ENCODE results near the gene NELFB. TPM values are rescaled to one million over a fixed set of nuclear protein-coding genes. Genes with fewer than 3 reads are reported as not detected.

NELFB gene
- total RNA-seq, 1 experiment from 2014 or later, result 71.7 TPM

- H3K23me2 ChIP-seq (ENCODE audit: insufficient read length, low read depth, low read length, poor library complexity, severe bottlenecking), result no peaks in the 10 kb centered on the region
- WGBS (ENCODE audit: extremely low coverage, insufficient read length, low lambda C conversion rate), result no CpG with 5 or more reads among the region's 17 CpGs
- H3K4me2 ChIP-seq (ENCODE audit: insufficient read depth, insufficient read length, low read length), result no peak overlapping the region
- no peaks in the 10 kb centered on the region for H3K79me1 ChIP-seq (ENCODE audit: insufficient read depth, low read depth, low read length, poor library complexity, severe bottlenecking)
- no peaks in the 10 kb centered on the region for H4K20me1 ChIP-seq (ENCODE audit: control insufficient read depth, insufficient read depth, insufficient read length)
- H3K79me2 ChIP-seq (ENCODE audit: insufficient read depth, low read length), result no peaks in the 10 kb centered on the region
- H4K8ac ChIP-seq (replicated peaks; ENCODE audit: insufficient read length, low read depth, low read length), result no peak overlapping the region
- H3K27ac ChIP-seq (ENCODE audit: insufficient read length, low read depth, low read length), result no peak overlapping the region
- no peak overlapping the region for H2BK12ac ChIP-seq (ENCODE audit: insufficient read length, low read depth, low read length)
- H2BK20ac ChIP-seq (ENCODE audit: low read depth, low read length, poor library complexity, severe bottlenecking), result no peak overlapping the region
- H3K9ac ChIP-seq (ENCODE audit: extremely low read depth, insufficient read length, low read length), result no peak overlapping the region
- no peak overlapping the region for H2AFZ ChIP-seq (ENCODE audit: low read length)
- DNase-seq, result no peak
- H3T11ph ChIP-seq (ENCODE audit: low read length), result no peak overlapping the region
- no peak for TF ChIP-seq CTCF (conservative IDR thresholded peaks at IDR 0.05)
- no peak overlapping the region for H3K4ac ChIP-seq (ENCODE audit: low read depth, low read length)
- H3K4me3 Mint-ChIP-seq, result no peak overlapping the region
- H4K5ac ChIP-seq (ENCODE audit: insufficient read length, low read depth, low read length), result no peak overlapping the region
- H3K4me1 ChIP-seq (ENCODE audit: insufficient read depth, low read length), result no peaks in the 10 kb centered on the region
- no peaks in the 10 kb centered on the region; the same call in 1 of the 2 replicates for H3K27me3 Mint-ChIP-seq (ENCODE audit: low read depth)
- H3K9me3 Mint-ChIP-seq, result no peaks in the 10 kb centered on the region; a peak in 1 of 5 replicates
- peaks cover 11 to 53% (median 39%) of the 10 kb centered on the region in 3 experiments; a peak in 6 of 7 replicates for H3K36me3 Mint-ChIP-seq (ENCODE audit: insufficient read depth in 1 of 3, low read depth in 3 of 3)
- H2BK120ac ChIP-seq (ENCODE audit: low read depth, low read length, poor library complexity, severe bottlenecking), result no peak overlapping the region
- H2AK5ac ChIP-seq (ENCODE audit: insufficient read length, low read length), result no peak overlapping the region
- no peak overlapping the region for H2BK5ac ChIP-seq (ENCODE audit: insufficient read length, low read length)
- H3K9me3 ChIP-seq (ENCODE audit: control insufficient read depth, low read depth, low read length), result no peaks in the 10 kb centered on the region
- no peak overlapping the region for H3K23ac ChIP-seq (ENCODE audit: insufficient read length, low read depth, low read length)
- peaks cover under 1 to 4% of the 10 kb centered on the region in 2 experiments; a peak in 3 of 4 replicates for H3K4me1 Mint-ChIP-seq
- H3K56ac ChIP-seq (ENCODE audit: insufficient read length, low read depth, low read length), result no peak overlapping the region
- H2BK15ac ChIP-seq (ENCODE audit: low read depth, low read length), result no peak overlapping the region
- H4K91ac ChIP-seq (ENCODE audit: insufficient read length, low read depth, low read length), result no peak overlapping the region
- no peak overlapping the region for H3K14ac ChIP-seq (ENCODE audit: insufficient read depth, low read length)
- H3K27ac Mint-ChIP-seq, result no peak overlapping the region
- no peak overlapping the region for H3K18ac ChIP-seq (ENCODE audit: insufficient read length, low read depth, low read length)
- H3K27me3 ChIP-seq (ENCODE audit: insufficient read depth, low read length), result no peaks in the 10 kb centered on the region
These were observed 14.2 kb downstream of the NELFB start for GRCh38 chr9:137269231-137269772.

Data from H9 (cell line).